Esophagus squamous epithelium (tissue), 4 donors: ENCODE data around the gene NVL.

Experiments
- CTCF ChIP-seq, 6 experiments: fragments of 450-650 bp in 4 of 6; fragments of 200-600 bp in 2 of 6; sonication (generic) in 2 of 6; IDR thresholded peaks; one replicate each; pipeline ENCODE4 v1.5.1; 2016 to 2019; ENCODE audit warnings: antibody characterized with exemption in 6 of 6, mild to moderate bottlenecking in 4 of 6, moderate library complexity in 4 of 6
- POLR2A ChIP-seq, 4 donors: fragments of 450-650 bp; IDR thresholded peaks; one replicate each; pipeline ENCODE4 v1.6.1; 2017; ENCODE audit warnings: antibody characterized with exemption in 4 of 4, mild to moderate bottlenecking in 4 of 4, moderate library complexity in 3 of 4

- TF ChIP-seq CTCF (IDR thresholded peaks at IDR 0.05) (peak; percentile 21 to 83 (median 76)), POLR2A (IDR thresholded peaks at IDR 0.05) (no peak)
Measured at GRCh38 chr1:224333309-224333926, 3.4 kb upstream of the NVL start.
